GM23248 (cell line): ENCODE results near the gene PTPRU.

Experiments
- EZH2 ChIP-seq: fragments of 200-600 bp; sonication (generic); IDR thresholded peaks from 2 replicates; pipeline ENCODE4 v1.6.1; 2018; ENCODE audit warnings: antibody characterized with exemption, mild to moderate bottlenecking; ENCODE audit not compliant: insufficient read depth, poor library complexity, severe bottlenecking
- EZH2phosphoT487 ChIP-seq: fragments of 200-600 bp; sonication (generic); IDR thresholded peaks from 2 replicates; pipeline ENCODE4 v1.6.1; 2018; ENCODE audit warnings: antibody characterized with exemption, moderate library complexity, mild to moderate bottlenecking, low read depth; ENCODE audit not compliant: insufficient read depth

DNA sequence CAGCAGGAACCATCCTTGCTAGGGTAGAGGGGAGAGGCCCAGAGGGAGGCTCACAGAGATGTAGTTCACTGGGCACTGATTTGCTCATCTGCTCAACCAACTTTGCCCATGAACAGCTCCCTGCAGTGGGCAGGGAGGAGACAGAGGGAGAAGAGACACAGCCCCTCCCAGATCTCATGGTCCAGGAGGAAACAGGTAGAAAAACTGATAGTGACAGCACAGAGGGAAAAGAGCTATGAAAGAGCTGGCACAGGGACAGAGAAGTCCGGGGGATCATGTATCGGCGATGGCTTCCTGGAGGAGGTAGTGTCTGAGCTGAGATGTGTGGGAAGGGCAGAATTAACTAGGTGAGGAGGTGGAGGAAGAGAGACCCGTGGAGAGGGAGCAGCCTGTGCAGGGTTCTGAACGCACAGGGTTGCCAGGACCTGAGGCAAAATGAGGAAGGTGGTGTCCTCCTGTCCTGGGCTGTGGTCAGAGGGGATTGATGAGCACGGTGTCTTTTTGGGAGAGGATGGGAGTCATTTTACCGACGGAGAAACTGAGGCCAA lies 85.9 kb downstream of the PTPRU start:
- TF ChIP-seq EZH2 (no peak), EZH2phosphoT487 (no peak)
